Esophagus muscularis mucosa (tissue), 3 donors: ENCODE results near the gene SDK2.

Experiments used
- CTCF ChIP-seq, 3 experiments: fragments of 200-600 bp in 2 of 3; fragments of 450-650 bp in 1 of 3; sonication (generic) in 2 of 3; IDR thresholded peaks; one replicate each; pipeline ENCODE4 v1.5.1; 2017 to 2019; ENCODE audit warnings: antibody characterized with exemption in 3 of 3, mild to moderate bottlenecking in 2 of 3, moderate library complexity in 1 of 3
- POLR2A ChIP-seq: fragments of 450-650 bp; IDR thresholded peaks from one replicate; pipeline ENCODE4 v1.6.1; 2017; ENCODE audit warnings: antibody characterized with exemption, moderate library complexity, mild to moderate bottlenecking, low read depth

- TF ChIP-seq CTCF (IDR thresholded peaks at IDR 0.05) (no peak), POLR2A (no peak)
These were observed 49.2 kb downstream of the SDK2 start for GRCh38 chr17:73595068-73595467.
